SU-DHL-6 (cell line): ENCODE results near the gene LRRFIP1.

Experiments used
- H2AFZ ChIP-seq: fragments of 200-600 bp; sonication (generic); 2 replicates; pipeline ENCODE4 v1.6.1; 2014; ENCODE audit warnings: low read depth, mild to moderate bottlenecking, moderate library complexity, mixed read lengths, antibody characterized with exemption, low read length; ENCODE audit not compliant: severe bottlenecking
- H3F3A ChIP-seq: fragments of 200-600 bp; shearing (Covaris generic); 2 replicates; pipeline ENCODE4 v1.6.0; 2016; ENCODE audit warnings: antibody characterized with exemption, mild to moderate bottlenecking; ENCODE audit not compliant: insufficient read depth
- H3K27ac ChIP-seq: fragments of 200-600 bp; sonication (generic); 2 replicates; pipeline ENCODE4 v1.5.1; 2016; ENCODE audit warnings: low read depth, mild to moderate bottlenecking, low read length, moderate library complexity, mixed read lengths
- H3K27me3 ChIP-seq: fragments of 200-600 bp; sonication (generic), shearing (Covaris generic); 2 replicates; pipeline ENCODE4 v1.6.0; 2014; ENCODE audit warnings: mild to moderate bottlenecking, low read length
- H3K36me3 ChIP-seq: fragments of 200-600 bp; sonication (generic); 2 replicates; pipeline ENCODE4 v1.6.1; 2014; ENCODE audit warnings: mild to moderate bottlenecking, low read length, mixed read lengths
- H3K4me2 ChIP-seq: fragments of 300-600, 200-600 bp; shearing (Covaris generic), sonication (generic); 2 replicates; pipeline ENCODE4 v1.6.0; 2014; ENCODE audit warnings: low read length, low read depth, mild to moderate bottlenecking; ENCODE audit not compliant: poor library complexity, severe bottlenecking
- H3K4me3 ChIP-seq: fragments of 200-600 bp; sonication (generic); 2 replicates; pipeline ENCODE4 v1.5.1; 2014; ENCODE audit warnings: antibody characterized with exemption, low read length, mild to moderate bottlenecking, mixed read lengths; ENCODE audit not compliant: insufficient read depth, poor library complexity, severe bottlenecking
- H3K79me2 ChIP-seq: fragments of 200-600 bp; sonication (generic); 2 replicates; pipeline ENCODE4 v1.6.1; 2014; ENCODE audit warnings: mild to moderate bottlenecking, low read length, moderate library complexity; ENCODE audit not compliant: insufficient read depth
- H3K9ac ChIP-seq: fragments of 200-600 bp; sonication (generic); 2 replicates; pipeline ENCODE4 v1.7.0; 2014; ENCODE audit warnings: mild to moderate bottlenecking, low read length
- H3K9me2 ChIP-seq: fragments of 200-600 bp; sonication (generic); replicated peaks from 2 replicates; pipeline ENCODE4 v1.6.1; 2014; ENCODE audit warnings: low read length; ENCODE audit not compliant: insufficient read depth
- H3K9me3 ChIP-seq: fragments of 200-600 bp; sonication (generic); 2 replicates; pipeline ENCODE4 v1.6.1; 2014; ENCODE audit warnings: low read length, mixed read lengths; ENCODE audit not compliant: insufficient read depth
- H4K20me1 ChIP-seq: fragments of 200-600 bp; sonication (generic); 2 replicates; pipeline ENCODE4 v1.6.1; 2014; ENCODE audit warnings: low read depth, mild to moderate bottlenecking, antibody characterized with exemption, low read length, moderate library complexity, mixed read lengths
- EZH2phosphoT487 ChIP-seq: fragments of 200-600 bp; sonication (generic), shearing (Covaris generic); conservative IDR thresholded peaks from 2 replicates; pipeline ENCODE4 v1.6.1; 2018; ENCODE audit warnings: mild to moderate bottlenecking, antibody characterized with exemption, low read length, moderate library complexity, mixed read lengths
- TF ChIP-seq, protein P1 (sequence below): fragments of 200-600 bp; sonication (generic); IDR thresholded peaks from one replicate; pipeline ENCODE4 v1.5.1; 2017; ENCODE audit warnings: antibody characterized with exemption, mild to moderate bottlenecking, low read length, moderate library complexity; ENCODE audit not compliant: insufficient read depth, poor library complexity, severe bottlenecking

The LRRFIP1 gene

DNA sequence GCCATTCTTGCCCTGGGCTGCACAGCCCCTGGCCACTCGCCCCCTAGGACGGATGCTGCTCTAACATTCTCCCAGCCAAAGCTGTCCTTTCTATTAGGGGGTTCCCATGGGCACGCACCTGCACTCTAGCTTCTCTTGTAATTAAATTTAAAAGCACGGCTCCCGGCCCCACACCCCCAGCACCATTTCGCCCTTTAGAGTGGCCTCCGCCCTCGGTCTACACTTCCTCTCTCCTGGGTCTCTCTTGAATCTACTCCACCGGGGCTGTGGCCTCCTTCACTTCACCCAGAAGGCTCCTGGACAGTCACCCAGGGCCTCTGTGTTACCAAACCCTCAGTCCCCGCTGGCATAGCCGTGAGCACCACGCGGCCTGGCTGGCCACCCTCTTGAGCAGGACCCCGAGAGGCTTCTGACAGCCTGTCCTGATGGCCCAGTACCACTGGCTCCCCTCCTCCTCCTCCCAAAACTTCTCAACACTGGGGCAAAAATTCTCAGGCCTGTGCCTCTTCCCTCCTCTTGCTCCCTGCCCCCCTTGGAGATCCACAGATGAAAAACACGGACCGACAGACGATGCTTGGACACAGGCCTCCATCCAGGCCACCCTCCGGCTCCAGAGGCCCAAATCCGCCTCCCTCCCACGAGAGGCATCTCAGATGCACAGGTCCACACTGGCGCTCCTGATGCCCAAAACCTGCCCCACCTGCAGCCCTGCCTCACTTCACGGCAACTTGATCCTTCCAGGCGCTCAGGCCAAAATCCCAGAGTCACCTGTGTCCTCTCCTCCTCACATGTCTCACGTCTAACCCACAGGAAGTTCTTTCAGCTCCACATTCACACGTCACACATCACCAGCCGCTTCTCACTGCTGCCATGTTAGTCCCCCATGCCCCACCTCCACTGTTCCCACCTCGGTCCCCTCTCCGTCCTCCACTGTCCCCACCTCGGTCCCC is 29.9 kb upstream of the LRRFIP1 start:
- Histone ChIP-seq H3K9ac (no peak overlapping the region), H3K27me3 (no peaks in the 10 kb centered on the region), H3F3A (no peaks in the 10 kb centered on the region), H3K4me2 (no peak overlapping the region), H3K9me3 (no peaks in the 10 kb centered on the region), H3K36me3 (no peaks in the 10 kb centered on the region), H2AFZ (no peak overlapping the region), H3K9me2 (no peaks in the 10 kb centered on the region), H3K79me2 (no peaks in the 10 kb centered on the region), H4K20me1 (no peaks in the 10 kb centered on the region), H3K27ac (no peak overlapping the region), H3K4me3 (no peak overlapping the region)
- TF ChIP-seq, protein P1, sequence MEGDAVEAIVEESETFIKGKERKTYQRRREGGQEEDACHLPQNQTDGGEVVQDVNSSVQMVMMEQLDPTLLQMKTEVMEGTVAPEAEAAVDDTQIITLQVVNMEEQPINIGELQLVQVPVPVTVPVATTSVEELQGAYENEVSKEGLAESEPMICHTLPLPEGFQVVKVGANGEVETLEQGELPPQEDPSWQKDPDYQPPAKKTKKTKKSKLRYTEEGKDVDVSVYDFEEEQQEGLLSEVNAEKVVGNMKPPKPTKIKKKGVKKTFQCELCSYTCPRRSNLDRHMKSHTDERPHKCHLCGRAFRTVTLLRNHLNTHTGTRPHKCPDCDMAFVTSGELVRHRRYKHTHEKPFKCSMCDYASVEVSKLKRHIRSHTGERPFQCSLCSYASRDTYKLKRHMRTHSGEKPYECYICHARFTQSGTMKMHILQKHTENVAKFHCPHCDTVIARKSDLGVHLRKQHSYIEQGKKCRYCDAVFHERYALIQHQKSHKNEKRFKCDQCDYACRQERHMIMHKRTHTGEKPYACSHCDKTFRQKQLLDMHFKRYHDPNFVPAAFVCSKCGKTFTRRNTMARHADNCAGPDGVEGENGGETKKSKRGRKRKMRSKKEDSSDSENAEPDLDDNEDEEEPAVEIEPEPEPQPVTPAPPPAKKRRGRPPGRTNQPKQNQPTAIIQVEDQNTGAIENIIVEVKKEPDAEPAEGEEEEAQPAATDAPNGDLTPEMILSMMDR: no peak
- no peak for TF ChIP-seq EZH2phosphoT487

DNA sequence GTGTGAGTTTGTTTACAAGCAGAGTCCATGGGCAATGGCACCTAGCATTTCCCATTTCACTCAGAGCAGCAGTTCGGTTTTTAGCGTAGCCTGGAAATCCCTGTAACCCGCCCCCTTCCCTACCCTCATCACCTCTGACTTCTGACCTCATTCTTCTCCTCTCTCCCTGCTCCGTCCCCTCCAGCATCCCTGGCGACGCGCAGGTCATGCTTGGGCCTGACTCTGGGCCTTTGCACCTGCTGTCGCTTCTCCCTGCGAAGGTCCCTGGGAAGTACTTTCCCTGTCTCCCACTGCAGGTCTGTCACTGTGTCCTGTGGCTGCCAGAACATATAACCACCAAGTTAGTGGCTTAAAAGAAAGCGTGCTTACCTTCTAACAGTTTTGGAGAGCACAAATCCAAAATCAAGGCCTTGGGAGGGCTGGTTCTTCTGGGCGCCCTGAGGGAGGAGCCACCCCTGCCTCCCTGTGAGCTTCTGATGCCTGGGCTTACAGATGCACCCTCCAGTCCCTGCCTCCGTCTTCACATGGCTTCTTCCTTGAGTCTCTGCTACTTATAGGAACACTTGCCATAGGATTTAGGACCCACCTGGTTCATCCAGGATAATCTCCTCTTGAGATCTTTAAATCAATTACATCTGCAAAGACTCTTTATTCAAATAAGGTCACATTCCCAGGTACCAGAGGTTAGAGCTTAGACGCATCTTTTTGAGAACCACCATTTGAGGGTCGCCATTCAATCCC is 28.7 kb upstream of the LRRFIP1 start:
- Histone ChIP-seq H3F3A (no peaks in the 10 kb centered on the region), H3K9me3 (no peaks in the 10 kb centered on the region), H3K9me2 (no peaks in the 10 kb centered on the region), H4K20me1 (no peaks in the 10 kb centered on the region), H3K36me3 (no peaks in the 10 kb centered on the region), H3K27ac (no peak overlapping the region), H3K9ac (no peak overlapping the region), H3K79me2 (no peaks in the 10 kb centered on the region), H3K4me2 (no peak overlapping the region), H3K27me3 (no peaks in the 10 kb centered on the region), H2AFZ (no peak overlapping the region), H3K4me3 (no peak overlapping the region)
- TF ChIP-seq, protein P1: no peak
- TF ChIP-seq EZH2phosphoT487: no peak

DNA sequence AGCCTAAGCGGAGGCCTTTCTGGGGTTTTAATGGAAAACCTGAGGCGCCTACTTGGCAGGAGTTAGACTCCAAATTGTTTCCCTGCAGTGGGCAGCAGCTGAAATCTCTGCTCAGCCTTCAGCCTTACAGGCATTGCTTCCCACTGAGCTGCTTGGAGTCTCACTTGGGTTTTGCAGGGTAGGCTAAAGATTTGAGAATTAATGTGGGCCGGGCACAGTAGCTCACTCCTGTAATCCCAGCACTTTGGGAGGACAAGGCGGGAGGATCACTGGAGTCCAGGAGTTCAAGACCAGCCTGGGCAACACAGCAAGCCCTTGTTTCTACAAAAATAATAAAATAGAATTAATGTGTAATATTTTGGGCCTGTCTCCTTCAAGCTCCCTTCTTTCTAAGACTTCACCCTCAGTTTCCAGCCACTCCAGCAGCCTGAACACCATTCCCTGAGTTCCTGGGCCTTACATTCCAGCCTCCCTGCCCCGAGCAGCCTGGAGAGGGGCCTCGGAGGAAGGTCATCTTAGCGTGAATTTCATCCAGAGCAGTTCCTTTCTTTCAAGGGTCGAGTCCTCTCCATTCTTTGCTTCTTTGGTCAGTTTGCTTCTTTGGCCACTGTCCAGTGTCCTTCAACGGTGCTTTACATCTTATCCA is 27.8 kb upstream of the LRRFIP1 start:
- no peak overlapping the region for H3K4me2 ChIP-seq
- H4K20me1 ChIP-seq: no peaks in the 10 kb centered on the region
- no peak overlapping the region for H3K9ac ChIP-seq
- no peak for TF ChIP-seq EZH2phosphoT487
- TF ChIP-seq, protein P1: no peak
- H3K9me3 ChIP-seq: no peaks in the 10 kb centered on the region
- H3K27ac ChIP-seq: no peak overlapping the region
- H3K27me3 ChIP-seq: no peaks in the 10 kb centered on the region
- H3K4me3 ChIP-seq: no peak overlapping the region
- H3K36me3 ChIP-seq: no peaks in the 10 kb centered on the region
- no peaks in the 10 kb centered on the region for H3K9me2 ChIP-seq
- H3K79me2 ChIP-seq: no peaks in the 10 kb centered on the region
- no peaks in the 10 kb centered on the region for H3F3A ChIP-seq
- H2AFZ ChIP-seq: no peak overlapping the region
